Hindlimb muscle (tissue), 1 donor: ENCODE measurements around the gene ERMN. TPM values are rescaled to one million over a fixed set of nuclear protein-coding genes. Genes with fewer than 3 reads are reported as not detected.
"Not testable (repeated sequence)": the region's sequence is repeated elsewhere in the genome, so short reads cannot be mapped to it uniquely, and the experiment has no call there.

ENCODE experiments used
- DNase-seq: peaks from one replicate; pipeline ENCODE4 v3.0.0-alpha.2; 2013
- polyA plus RNA-seq: library from polyadenylated mRNA; unstranded; fragments of 120-200 nt; gene quantifications from one replicate; pipeline ENCODE4 v1.2.1, GENCODE V29; 2013; ENCODE audit not compliant: insufficient read length

Gene ERMN
- polyA plus RNA-seq, 1 donor = not detected

- no peak for DNase-seq
Measured at GRCh38 chr2:157292853-157293252, 32.8 kb downstream of the ERMN start.

- no peak for DNase-seq
Measured at GRCh38 chr2:157291018-157291417, 34.6 kb downstream of the ERMN start.

GRCh38 chr2:157290525-157290924, 35.1 kb downstream of the ERMN start:
- DNase-seq = no peak

- DNase-seq = no peak
Measured at GRCh38 chr2:157287160-157287559, 38.5 kb downstream of the ERMN start.

- no peak for DNase-seq
Measured at GRCh38 chr2:157283468-157283867, 42.2 kb downstream of the ERMN start.

- no peak for DNase-seq
Measured at GRCh38 chr2:157281316-157281715, 44.3 kb downstream of the ERMN start.

- DNase-seq = not testable (repeated sequence)
Measured at GRCh38 chr2:157279311-157279710, 46.3 kb downstream of the ERMN start.

GRCh38 chr2:157271590-157272203, 53.9 kb downstream of the ERMN start:
- DNase-seq = no peak

- DNase-seq = no peak
Measured at GRCh38 chr2:157269922-157270321, 55.7 kb downstream of the ERMN start.

- DNase-seq = no peak
Measured at GRCh38 chr2:157269060-157269459, 56.6 kb downstream of the ERMN start.

Other genes starting within 250 kb of the ERMN start
- gene GALNT5, start 68.1 kb downstream of the ERMN start, polyA plus RNA-seq = 1.7 TPM
- gene CYTIP, start 118.3 kb upstream of the ERMN start, polyA plus RNA-seq = 0.94 TPM